ENCODE measurements around the gene LRMDA.

Gene LRMDA

DNA sequence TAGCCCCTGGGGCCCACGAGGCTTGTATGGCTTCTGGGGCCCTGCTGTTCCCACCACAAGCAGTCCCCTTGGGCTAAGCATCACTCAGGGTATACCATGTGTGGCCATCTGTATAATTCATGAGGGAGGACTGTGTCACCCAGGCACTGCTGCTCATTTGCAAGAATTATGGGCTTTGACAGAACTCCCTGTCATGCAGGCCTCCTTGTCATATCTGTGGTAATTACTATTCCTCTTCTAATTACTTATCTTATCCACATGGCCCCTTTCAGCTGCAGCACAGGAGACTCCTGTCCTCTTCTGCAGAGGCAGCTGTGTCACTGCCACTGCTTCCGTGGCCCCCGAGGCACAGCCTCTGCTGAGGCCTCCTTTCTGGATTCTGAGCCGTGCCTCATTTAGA lies 46.3 kb downstream of the LRMDA start:
- no peak for DNase-seq

DNA sequence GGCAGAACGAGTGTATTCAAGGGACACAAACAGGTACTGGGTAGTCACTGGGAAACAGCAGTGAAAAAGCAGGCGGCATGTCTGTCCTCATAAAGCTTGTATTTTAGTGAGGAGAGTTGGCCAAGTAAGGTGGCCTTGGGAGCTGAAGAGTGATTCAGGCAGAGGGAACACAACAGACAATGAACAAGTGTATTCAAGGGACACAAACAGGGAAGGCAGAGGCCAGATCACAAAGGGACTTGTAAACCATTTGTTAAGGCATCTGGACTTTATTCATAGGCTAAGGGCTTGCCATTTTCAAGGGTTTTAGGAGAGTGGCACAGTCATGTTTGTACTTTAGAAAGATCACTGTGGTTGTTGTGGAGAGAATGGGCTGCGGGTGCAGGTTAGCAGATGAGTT lies 49.0 kb downstream of the LRMDA start:
- DNase-seq: no peak

DNA sequence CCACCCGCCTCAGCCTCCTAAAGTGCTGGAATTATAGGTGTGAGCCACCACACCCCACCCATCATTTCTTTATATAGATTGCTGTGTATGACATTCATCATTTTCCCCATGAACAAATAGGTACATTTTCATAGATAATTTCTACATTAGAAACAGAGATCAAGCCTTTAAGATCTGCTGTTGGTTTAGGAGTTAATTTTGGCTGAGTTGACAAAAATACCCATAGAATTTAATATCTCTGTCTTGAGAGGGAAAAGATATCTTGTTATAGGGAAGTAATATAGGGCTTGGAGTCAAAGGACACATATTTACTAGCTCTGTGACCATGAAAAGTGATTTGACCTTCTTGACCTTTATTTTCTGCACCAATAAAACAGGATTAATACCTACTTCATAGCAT lies 51.8 kb downstream of the LRMDA start:
- no peak for DNase-seq

DNA sequence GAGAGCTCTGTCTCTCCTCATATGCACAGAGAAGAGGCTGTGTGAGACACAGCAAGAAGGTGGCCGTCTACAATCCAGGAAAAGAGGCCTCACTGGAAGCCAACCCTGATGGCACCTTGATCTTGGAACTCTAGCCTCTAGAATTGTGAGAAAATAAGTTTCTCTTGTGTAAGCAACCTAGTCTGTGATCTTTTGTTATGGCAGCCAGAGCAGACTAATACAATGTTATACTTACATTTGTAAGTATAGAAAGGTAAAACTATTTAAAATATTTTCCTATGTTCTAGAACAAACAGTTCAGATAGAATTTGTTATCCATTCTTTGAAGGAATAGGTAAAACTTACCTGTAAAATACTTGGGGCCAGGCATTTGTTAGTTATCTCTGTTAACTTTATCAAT lies 53.3 kb downstream of the LRMDA start:
- DNase-seq: no peak

DNA sequence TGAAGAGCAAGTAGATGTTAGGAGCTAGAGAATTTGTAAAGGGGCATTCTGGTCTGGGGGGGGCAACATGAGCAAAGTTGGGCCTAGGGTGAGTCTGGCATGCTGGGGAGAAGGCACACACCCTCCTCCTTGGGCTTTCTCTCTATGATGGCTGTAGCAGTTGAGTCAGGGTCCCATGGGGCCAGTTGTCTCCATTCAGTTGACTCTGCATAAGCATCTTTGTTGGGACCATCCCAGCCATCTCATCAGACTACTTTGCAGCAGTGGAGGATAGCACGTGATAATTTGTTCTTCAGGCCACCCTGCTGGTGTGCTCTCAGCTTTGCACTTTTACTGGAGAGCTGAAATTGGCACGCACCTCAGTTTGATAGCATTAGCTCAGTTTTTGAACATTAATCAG lies 55.2 kb downstream of the LRMDA start:
- DNase-seq: no peak

DNA sequence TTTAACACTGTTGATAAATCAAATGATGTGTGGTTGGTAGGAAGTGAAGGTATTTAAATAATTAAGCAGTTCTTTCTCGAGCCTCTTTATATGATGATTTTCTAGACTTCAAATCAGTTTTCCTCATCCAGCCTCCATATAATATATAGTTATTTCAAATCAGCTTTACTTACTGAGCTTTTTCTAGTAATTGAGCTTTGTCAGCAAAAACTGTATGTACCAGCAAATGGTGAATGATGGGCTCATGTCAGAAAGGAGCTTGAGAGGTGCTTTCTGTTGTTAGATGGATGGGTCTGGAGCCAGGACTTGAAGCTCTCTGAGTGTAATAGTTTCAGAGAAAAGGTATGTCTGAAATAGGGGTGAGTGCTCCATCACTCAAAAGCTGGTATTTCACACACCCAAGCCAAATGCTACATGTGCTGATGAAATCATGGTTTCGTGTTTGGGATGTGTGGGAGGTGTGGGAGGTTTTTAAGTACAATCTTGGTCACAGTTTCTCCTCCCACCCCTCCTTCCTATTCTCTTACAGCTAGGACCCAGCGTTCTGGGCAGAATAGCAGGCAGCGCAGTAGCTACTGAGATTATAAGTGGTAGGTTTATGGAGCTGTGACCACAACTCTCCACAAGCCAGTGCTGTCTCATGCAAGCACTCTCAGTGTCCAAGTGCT lies 55.8 kb downstream of the LRMDA start:
- no peak for DNase-seq

DNA sequence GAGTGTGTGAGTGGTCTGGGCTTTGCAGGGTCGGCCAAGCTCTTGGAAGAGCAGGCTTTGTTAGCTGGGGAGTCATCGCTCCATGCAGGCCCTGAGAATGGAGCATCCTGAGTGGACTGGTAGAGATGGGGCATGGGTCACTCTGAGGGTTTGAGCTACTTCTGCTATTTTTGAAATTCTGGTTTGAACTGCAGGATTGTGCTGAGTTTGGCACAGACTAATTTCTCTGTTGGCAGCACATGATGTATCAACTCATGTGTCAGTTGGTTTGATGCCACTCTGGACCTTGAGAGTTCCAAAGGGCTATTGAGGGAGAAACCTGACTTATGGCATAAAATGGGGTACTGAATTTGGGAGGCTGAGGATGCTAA lies 56.3 kb downstream of the LRMDA start:
- no peak for DNase-seq

DNA sequence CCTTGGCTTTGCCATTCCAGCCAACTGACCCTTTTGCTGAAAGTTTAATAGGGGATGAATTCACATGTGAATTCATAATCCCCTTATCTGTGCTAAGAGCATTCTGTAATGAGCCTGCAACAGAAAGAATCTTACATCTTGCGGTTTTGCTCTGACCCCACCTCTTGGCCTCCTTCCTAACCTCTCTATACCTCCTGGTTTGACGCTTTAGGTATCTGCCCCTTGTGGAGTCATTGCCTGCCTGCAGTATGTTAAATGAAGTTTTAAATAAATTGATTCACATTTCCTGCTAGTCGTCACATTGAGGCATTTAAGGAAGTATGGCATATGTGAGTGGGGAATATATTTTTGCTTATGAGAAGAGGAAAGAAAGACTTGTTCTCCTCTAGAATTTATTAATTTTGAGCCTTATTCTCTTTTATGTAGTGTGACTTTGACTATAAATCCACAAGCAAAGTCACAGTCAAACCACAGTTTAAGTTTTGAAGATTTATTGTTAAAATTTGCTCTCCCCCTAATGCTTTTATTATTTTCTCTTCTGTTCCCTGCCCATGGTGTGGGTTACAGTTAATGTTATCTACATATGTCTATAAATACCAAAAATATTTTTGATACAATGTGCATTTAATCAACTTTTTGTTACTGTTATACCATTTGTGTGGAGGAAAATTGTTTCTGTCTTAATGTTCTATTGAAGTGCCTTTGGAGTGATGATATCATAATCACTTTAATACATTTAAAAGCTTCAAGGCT lies 60.9 kb downstream of the LRMDA start:
- DNase-seq: no peak

DNA sequence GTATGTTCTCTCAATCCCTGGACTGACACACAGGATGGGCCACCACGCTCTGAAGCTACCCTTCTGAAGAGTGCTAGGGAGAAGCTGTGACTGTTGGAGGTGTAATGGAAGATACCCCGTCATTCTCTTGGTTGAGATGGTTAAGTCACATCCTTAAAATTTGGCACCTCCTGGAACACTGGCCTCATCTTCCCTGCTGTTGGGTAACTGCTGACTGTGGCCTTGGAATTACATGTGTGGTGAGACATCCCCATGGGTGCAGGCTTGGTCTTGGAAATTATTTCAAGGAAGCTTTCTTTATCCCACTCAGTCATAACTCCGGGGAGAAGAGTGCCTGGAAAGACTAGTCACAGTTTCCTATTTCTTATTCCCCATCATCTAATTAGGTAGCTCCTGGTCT lies 62.0 kb downstream of the LRMDA start:
- no peak for DNase-seq

DNA sequence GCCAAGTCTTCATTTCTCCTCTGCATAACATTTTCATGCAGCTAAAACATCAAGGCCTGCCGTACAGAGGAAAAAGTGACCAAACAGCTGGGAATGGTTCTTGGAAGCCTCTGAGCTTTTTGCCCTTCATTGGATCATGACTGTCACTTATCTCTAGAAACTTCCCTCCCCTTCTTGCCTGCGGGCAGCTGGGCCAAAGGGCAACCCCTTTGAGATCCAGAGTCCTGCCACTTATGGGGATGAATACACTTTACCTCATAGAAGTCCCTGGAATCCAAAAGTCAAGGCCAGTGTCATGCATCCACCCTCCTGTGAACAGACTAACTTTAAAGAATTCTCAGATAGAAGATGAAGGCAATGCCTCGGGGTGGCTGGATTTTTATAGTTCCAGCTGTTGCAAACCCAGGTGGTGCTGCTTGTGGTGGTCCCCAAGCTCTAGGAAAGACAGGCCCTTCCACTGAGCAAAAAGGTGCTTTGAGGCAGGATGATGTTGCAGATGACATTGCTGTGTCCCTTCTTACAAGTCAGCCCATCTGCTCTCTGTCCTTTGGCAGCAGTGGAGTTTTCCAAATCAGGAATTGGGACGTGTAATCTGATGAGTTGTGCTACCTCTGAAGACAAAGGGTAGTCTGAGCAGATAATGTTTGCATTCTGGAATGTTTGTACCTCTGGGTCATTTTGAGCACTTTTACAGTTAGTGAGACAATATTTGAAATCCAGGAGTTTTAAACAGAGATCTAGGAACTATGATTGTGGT lies 64.2 kb downstream of the LRMDA start:
- no peak for DNase-seq

DNA sequence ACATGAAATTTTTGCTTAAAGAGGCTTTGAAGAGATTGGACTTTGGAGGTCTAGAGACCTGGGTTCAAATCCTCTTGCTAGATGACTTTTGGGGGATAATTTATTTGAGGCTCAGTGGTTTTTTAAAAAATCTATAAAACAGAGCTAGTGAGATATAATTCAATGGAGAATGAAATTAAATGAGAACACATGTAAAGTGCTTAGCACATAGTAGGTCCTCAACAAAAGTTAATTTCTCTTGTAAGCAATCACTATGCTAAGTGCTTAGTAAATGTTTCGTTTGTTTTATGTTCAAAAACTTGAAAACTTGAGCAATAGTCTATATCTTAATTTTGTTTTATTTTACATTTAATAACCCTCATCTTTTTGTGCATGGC lies 64.8 kb downstream of the LRMDA start:
- DNase-seq: no peak

DNA sequence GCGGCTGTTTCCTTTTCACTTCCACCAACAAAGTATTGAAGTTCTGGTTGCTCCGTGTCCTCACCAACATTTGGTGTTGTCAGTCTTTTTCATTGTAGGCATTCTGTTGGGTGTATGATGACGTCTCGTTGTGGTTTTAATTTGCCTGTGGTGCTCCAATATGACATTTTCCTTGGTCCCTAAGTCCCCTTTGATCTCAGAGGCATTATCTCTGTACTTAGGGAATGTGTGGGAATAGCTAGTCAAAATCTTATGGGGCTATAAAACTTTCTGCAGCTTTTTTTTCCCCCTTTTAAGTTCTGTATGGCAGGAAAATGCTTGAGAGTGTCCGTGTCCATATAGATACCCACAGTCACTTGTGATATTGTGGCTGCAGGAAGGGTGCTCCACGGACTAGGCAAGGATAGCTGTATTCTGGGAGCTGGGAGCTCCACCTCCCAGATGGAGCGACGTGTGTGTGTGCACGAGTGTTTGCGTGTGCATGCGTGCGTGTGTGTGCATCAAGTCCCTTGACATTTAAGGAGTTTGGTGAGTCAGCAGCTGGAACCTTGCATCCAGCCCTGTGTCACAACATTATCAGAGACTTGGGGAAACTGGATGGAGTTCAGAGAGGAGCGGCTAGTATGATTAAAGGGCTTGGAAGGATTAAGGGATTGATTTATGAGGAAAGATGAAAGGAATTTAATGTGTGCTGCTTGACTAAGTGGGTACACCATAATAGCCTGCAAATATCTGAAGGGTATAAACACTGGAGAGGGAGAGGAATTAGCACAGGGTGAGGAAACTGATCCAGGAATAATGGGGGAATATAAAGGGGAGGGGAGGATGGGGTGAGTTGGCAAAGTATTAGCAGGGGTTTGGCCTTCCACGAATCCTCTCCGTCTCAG lies 66.8 kb downstream of the LRMDA start:
- no peak for DNase-seq

DNA sequence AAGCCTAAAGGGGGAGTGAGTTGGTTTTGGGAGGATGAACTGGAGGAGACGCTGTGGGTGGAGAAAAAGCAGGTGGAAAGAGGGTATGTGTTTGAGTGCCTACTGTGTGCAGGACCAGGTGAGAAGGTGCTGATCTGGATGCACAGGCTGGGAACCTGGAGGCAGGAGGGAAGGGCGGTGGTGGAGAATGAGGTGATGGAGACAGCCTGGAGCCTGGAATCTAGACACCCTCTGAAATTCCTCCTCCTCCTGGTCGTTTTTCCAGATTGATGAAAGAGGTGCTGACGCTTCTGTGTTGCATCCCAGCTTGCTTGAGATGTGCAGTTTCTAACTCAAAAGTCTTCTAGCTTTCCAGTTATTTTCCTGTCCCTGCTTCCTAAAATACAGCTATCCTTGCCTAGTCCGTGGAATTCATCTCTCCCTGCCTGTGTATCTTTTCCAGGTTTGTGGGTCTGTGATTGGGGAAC lies 67.5 kb downstream of the LRMDA start:
- no peak for DNase-seq

DNA sequence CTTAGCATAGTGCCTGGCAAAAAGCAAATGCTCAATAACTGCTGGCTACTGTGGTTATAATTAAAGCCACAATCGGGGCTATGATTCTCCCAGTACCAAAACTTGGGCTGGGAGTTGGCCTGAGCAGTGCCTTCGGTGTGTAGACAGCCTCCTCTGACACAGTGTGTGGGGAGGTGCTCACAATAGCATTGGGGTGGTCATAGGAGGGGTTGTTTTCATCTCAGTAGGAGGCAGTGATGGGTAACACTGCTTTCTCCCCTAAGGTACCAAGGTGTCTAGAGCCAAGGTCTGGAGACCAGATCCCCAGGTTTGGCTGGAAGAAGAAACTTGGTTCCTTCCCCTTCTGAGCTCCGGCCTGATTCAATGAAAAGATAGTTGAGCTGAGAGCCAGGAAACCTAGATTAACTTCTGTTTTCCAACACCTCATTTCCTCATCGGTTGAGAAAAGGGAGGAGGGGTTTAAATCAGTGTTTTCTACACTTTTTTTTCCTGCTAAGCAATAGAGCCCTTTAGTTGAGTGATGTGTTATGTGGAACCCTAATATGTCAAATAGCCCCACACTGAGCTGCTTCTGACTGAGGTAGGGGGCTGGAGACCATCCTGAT lies 68.2 kb downstream of the LRMDA start:
- DNase-seq: no peak

DNA sequence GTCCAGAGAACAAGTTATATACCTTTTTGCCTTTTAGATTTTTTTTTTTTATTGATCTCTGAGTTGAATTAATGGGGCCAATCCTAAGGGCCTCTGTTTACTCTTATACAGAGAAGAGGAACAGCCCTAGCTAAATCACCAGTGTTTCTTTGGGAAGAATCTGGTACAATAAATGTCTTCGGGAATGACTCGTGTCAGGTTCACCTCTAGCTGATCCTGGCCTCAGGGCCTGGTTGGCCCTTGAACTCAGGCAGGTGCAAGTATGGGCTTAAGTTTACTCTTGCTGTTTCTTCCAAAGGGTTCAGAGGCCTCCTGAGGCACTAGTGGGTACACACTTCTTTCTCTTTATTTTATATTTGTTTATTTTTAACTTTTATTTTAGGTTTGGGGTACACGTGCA lies 71.0 kb downstream of the LRMDA start:
- no peak for DNase-seq

DNA sequence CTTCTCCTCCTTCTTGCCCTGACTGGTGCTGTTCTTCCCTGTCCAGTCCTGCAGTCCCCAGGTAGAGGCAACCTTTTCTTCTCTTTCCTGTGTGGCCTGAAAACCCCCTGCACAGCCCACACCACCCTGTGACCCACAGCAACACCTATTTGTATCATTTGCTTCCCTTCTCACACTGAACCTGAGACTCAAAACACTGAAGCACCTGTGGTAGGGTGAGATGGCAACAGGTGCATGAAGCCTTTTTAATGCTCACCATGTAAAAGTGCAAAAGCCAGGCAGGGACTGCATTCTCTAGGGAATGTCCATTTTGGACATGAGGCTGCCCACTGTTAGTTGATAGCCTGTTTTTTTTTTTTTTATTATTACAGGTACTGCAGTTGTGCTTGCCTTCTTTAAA lies 71.4 kb downstream of the LRMDA start:
- no peak for DNase-seq

DNA sequence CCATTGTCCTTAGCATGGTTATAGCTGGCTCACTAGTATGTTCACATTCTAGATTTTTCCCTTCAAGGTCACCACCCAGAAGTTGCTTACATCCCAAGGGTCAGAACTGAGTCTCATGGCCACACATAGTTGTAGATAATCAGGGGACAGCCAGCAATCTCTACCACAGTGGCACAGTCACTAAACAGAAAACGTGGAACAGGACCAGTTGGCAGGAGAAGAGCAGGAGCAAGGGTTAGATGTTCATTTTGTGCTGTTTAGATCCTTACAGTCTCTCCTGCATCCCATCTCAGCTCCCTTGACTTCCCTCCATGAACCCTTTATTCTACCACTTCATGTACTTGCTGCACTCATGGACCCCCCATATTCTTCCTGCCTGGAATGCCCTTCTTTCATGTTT lies 73.9 kb downstream of the LRMDA start:
- DNase-seq: no peak

DNA sequence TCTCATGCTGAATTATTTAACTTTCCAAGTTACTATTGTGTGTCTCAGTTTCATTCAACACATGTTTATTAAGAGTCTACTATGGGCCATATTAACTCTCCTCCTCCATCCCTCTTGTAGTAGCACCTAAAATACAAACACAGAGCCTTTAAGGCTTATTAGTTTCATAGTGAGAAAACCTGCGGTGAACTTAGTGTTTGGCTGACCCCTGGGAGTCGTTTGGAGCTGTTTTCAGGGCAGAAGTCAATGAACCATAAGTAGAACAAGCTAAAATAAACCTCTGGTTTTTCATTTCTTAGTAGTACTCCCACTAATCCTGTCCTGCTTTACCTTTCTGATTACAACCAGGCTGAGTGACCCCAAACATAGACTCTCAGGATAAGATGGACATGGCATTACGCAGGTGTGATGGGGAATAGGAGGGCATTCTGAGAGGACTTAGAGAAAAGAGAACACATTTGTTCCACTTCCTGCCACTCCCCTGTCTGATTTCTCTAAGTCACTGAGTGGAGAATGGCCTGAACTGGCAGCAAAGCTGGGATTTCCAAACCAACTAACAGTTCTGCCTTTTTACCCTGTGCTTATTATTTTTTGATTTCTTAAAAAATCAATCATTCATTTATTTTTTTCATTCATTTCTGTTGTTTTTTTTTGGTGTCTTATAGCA lies 74.5 kb downstream of the LRMDA start:
- DNase-seq: no peak

DNA sequence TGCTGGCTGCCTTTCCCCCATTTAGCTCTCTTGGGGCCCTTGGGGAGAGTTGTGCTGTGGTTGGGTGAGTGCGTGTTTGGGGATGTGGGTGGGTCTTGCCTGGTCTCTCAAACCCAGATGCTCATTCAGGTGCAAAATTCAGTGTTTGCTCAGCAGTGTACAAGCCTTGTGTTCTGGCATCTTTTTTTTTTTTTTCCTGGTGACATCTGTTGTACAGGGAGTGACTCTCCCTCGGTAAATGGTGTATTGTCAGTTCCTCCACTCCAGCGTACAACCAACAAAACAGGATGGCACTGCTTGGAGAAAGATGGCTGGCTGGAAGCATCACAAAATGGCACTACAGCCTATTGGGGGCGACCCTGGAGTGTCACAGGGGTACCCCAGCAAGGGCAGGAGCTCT lies 75.5 kb downstream of the LRMDA start:
- DNase-seq: no peak

DNA sequence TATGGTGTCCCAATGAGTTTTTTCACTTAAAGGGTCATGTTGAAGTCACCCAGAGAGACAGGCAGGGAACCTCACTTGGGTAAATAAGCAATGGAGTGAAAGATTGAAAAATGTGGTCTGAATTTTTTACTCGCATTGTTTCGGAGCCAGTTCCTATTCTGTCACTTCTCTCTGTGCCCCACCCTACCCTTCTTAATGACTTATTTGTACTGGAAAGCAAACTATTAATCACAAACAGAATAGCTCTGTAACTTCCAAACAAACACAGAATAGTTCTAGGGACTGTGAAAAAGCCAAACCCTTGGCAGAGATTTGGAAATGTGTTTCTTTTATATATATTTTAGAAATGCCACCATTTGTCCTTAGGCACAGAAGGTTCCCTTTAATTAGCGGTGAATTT lies 76.0 kb downstream of the LRMDA start:
- no peak for DNase-seq

DNA sequence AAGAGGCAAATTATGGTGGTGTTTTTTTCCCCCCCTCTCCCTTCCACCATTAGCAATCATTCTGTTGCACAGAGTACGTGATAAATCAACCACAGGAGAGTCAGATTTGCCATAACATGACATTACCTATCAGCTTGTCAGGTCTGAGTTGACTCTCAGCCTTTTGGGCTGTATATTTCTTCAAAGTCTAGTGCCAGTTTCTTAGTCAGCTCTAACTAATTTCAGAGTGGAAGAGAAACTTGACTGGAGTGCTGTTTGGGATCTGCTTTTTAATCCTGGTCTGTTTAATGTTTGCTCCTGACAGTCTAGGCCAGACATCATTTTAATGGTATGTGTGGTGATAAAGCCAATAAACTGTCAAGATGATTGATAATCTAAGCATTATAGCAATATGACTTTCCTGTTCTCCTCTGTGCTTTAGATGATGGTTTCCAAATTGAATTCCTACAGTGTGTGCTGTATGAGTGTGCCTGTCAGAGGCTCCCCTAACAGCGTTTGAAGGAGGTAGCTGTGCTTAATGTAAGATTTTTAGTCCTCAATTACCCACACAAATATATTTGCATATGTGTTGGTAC lies 76.9 kb downstream of the LRMDA start:
- no peak for DNase-seq

DNA sequence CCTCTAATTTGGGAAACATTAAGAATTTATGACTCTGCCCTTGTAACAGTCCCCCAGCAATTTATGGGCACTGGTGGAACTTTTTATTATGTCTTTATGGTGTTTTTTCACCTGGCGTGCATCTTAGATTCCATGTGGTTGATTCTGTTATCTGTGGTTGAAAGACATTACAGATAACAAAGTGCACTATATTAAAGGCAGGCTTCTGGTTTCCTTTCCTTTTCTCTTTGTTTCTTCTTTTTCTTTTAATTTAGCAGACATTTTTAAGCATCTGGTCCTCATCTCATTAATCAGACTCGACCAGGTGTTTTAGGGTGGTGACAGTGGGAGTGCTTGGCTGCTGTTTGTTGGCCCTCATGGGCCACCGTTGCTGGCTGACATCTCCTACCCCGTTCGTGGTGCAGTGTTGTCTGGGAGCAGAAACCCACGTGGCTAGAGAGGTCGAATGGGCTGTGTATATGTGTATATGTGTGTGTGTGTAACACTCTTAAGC lies 77.4 kb downstream of the LRMDA start:
- no peak for DNase-seq
